HG02642 (cell line): Measurements from ENCODE around the gene OR3A1.
"Not testable (repeated sequence)": the region's sequence is repeated elsewhere in the genome, so short reads cannot be mapped to it uniquely, and the experiment has no call there.

Experiments used
- ATAC-seq: cut with Tn5 transposase; IDR thresholded peaks from one replicate; pipeline ENCODE4 v1.9.1; 2021; ENCODE audit warnings: mild to moderate bottlenecking; ENCODE audit not compliant: unreplicated experiment, poor library complexity

The OR3A1 gene

DNA sequence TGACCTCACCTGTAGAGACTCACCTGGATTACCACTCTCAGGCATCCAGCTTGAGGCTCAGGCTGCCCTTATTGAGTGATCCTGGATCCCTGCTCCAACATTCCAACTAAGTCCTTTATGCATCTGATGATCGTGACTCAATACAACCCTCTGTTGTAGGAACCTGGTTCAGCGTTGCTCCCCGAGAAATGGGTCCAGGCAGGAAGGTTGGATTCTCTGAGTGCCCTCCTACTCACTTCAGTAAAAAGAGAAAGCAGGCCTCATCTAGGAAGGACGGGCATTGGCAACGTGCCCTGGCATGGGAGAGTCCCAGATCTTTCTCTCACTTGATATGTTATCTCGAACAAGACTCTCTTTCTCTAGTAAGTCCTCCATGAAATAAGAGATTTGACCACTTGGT, at the start of gene OR3A1:
Gene OR3A1 (minus strand): TSS at position 101 of the 400 bp plus-strand sequence. CDS start 5,778 bp downstream, outside the sequence.
- no peak for ATAC-seq

DNA sequence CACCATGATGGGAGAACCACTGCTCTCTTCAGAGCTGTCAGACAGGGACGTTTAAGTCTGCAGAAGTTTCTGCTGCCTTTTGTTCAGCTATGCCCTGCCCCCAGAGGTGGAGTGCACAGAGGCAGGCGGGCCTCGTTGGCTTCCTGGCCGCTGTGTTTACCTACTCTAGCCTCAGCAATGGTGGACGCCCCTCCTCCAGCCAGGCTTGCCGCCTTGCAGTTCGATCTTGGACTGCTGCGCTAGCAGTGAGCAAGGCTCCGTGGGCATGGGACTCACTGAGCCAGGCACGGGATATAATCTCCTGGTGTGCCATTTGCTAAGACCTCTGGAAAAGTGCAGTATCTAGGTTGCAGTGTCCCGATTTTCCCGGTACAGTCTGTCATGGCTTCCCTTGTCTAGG, 44.6 kb upstream of the OR3A1 start:
- ATAC-seq, result not testable (repeated sequence)

- no peak for ATAC-seq
Observed at GRCh38 chr17:3335876-3336275, 37.7 kb upstream of the OR3A1 start.

DNA sequence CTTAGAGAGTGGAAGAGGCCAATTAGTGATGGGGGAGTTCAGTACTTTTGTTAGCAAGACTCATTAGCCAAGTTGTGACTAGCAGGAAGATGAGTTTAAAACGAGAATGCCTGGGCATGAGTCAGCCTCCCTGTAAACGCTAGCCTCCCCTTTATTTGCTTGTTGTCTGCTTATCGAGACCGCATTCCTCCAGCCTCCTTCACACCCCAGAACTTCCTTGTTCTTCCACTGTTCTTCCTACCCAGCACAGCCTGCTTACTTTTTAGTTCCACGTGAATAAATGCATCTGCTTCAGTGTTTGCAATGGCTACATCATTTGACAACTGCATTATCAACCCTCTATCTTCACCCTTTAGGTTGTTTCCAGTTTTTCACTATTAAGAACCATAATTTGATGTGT, 20.2 kb upstream of the OR3A1 start:
- no peak for ATAC-seq

DNA sequence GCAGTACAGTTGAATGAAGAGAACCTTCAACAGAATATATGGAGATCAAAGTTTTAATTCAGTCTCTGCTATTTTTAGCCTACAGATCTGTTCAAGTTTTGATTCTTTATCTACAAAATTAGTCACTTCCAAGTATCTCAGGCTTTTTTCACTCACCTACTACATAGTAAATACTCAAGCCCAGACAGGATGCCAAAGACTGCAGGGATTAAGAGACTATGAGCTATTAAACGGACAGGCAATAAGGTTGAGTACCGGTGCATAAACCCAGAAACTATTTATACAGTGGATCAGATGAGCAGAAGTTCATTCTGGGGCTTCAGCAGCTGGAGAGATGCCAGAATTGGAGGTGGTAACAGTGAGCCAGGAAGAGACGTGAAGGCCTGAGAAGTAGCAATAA, 18.7 kb upstream of the OR3A1 start:
- no peak for ATAC-seq

DNA sequence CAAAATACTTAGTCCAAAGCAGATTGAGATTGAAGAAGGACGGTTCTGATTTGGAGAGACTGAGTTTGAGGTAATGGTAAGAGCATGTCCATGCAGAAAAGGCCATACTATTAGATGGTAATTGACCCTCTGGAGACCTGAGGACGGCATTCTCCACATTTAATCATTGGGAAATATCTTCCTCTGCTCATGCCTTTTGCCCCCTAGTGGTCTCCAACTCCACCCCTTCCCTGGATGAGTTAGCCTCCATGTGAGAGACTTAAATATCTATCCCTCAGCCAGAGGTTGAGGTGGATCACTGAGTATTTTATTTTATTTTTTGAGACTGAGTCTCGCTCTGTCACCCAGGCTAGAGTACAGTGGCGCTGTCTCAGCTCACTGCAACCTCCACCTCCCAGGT, 10.4 kb upstream of the OR3A1 start:
- ATAC-seq, result no peak

- ATAC-seq, result no peak
Observed at GRCh38 chr17:3295632-3296031, 2.5 kb downstream of the OR3A1 start.

GRCh38 chr17:3293548-3293947, 4.6 kb downstream of the OR3A1 start:
- ATAC-seq, result not testable (repeated sequence)

DNA sequence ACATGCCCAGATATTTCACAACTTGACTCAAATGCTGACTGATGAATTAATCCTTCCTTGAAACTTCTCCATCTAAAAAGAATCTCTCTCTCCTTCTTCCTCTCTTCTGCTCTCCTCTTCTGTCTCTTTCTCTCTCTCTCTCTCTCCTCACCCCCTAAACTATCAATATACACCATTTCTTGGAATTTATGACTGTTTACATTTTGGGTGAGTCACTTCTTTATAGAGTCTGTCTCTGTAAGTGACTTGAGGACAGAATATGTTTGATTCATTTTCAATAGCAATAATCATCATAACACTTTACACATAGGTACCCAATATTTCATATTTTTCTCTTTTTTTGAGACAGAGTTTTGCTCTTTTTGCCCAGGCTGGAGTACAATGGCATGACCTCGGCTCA, 15.3 kb downstream of the OR3A1 start:
- ATAC-seq, result no peak

DNA sequence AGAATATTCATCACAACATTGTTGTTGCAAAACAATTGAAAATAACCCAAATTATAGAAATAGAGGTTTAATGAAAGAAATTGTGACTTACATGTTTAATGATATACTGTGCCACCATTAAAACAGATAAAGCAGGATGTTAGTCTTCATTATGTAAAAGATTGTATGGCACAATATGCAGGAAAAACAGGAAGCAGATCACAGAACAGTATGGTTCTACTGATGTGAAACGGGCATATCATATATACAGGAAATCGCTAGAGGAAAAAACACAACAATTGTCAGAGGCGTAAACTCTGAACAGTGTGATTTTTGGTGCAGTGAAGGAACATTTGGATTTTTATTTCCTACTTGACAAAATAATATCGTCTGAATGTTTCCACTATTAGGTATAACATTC, 22.0 kb downstream of the OR3A1 start:
- ATAC-seq, result no peak

GRCh38 chr17:3271072-3271848, 26.9 kb downstream of the OR3A1 start:
- no peak for ATAC-seq

DNA sequence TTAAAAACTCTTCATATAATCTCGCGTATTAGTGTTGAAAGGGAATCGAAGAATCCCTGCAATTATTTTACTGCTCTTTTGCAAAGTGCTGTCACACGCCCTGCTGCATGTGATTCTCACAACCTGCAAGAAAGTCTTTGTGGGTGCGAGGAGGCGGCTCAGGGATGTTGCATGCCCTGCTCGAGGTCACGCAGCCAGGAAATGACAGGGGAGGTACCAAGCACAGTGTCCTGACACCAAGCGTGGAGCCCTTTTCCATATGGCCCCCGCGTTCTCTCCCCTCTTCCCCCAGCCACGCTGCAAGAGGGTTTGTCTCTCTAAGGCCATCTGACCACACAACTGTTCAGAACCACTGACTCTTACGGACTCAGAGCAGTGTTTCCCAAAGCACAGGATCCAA, 37.6 kb downstream of the OR3A1 start:
- ATAC-seq, result no peak

DNA sequence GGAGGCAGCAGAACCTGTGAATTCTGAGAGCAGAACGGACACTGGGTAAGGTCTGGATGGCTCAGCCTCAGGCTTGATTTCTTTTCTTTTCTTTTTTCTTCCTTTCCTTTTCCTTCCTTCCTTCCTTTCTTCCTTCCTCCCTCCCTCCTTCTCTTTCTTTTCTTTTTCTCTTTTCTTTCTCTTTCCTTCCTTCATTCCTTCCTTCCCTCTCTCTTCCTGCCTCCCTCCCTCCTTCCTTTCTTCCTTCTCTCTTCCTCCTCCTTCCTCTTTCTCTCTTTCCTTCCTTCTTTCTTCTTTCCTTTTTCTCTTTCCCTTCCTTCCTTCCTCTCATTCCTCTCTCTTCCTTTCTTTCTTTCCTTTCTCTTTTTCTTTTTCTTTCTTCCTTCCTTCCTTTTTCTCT, 38.0 kb downstream of the OR3A1 start:
- ATAC-seq, result no peak

DNA sequence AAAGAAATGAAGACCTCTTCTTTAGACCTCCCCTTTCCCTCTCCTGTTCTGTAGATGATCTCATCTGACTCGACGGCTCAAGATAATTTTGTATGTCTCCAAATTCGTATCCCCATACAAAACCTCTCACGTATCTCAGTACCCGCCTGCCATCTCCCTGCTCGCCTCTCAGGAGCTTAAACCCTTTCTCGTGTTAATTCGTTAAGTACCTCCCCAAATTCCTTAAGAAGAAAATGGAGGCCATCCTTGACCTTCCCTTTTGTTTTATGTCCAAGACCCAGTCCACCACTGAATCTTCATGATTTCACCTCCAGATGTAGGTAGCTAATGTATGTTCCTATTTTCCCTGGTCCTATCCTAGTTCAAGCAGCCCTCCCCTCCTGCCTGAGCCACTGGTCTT, 41.6 kb downstream of the OR3A1 start:
- ATAC-seq, result no peak

- ATAC-seq, result not testable (repeated sequence)
Observed at GRCh38 chr17:3249013-3249412, 49.1 kb downstream of the OR3A1 start.

GRCh38 chr17:3244841-3245240, 53.3 kb downstream of the OR3A1 start:
- ATAC-seq, result not testable (repeated sequence)

DNA sequence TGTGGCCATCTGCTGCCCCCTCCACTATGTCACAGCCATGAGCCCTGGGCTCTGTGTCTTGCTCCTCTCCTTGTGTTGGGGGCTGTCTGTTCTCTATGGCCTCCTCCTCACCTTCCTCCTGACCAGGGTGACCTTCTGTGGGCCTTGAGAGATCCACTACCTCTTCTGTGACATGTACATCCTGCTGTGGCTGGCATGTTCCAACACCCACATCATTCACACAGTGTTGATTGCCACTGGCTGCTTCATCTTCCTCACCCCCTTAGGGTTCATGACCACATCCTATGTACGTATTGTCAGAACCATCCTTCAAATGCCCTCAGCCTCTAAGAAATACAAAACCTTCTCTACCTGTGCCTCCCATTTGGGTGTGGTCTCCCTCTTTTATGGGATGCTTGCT, 57.1 kb downstream of the OR3A1 start:
- not testable (repeated sequence) for ATAC-seq
